GM21528 (cell line): ENCODE measurements around the gene AGFG1.
"Not testable (repeated sequence)": the region's sequence is repeated elsewhere in the genome, so short reads cannot be mapped to it uniquely, and the experiment has no call there.

Experiments used
- ATAC-seq: cut with Tn5 transposase; IDR thresholded peaks from one replicate; pipeline ENCODE4 v1.9.1; 2021; ENCODE audit warnings: mild to moderate bottlenecking, moderate library complexity; ENCODE audit not compliant: unreplicated experiment, low FRiP score

The AGFG1 gene

GRCh38 chr2:227598835-227599503 lies 127.0 kb downstream of the AGFG1 start, which contains the start of gene SCYGR2:
Gene SCYGR2 (plus strand): TSS chr2:227598893. CDS start chr2:227598893, 0 bp downstream.
- ATAC-seq = not testable (repeated sequence)

- no peak for ATAC-seq
These were observed 130.4 kb downstream of the AGFG1 start for GRCh38 chr2:227602358-227602757.

GRCh38 chr2:227606476-227606875 lies 134.5 kb downstream of the AGFG1 start:
- no peak for ATAC-seq

- ATAC-seq = no peak
These were observed 136.0 kb downstream of the AGFG1 start for GRCh38 chr2:227607941-227608340.

- ATAC-seq = no peak
These were observed 136.8 kb downstream of the AGFG1 start for GRCh38 chr2:227608561-227609338.

- no peak for ATAC-seq
These were observed 138.2 kb downstream of the AGFG1 start for GRCh38 chr2:227610123-227610522.
